ENCODE results near the gene RNF220.

GRCh38 chr1:44536357-44537209 is 131.5 kb downstream of the RNF220 start:
- TF ChIP-seq CTCF (IDR thresholded peaks at IDR 0.05) (no peak), KAT7 (CRISPR knock-in tag; IDR thresholded peaks at IDR 0.05; ENCODE audit: borderline replicate concordance) (no peak), ZNF138 (CRISPR knock-in tag; conservative IDR thresholded peaks at IDR 0.05) (no peak), ETV6 (CRISPR knock-in tag; IDR thresholded peaks at IDR 0.05) (no peak), IRF1 (CRISPR knock-in tag; IDR thresholded peaks at IDR 0.05) (no peak), JUN (CRISPR knock-in tag; IDR thresholded peaks at IDR 0.05) (no peak), CREM (CRISPR knock-in tag; IDR thresholded peaks at IDR 0.05) (no peak), GRHL2 (CRISPR knock-in tag; IDR thresholded peaks at IDR 0.05; ENCODE audit: insufficient replicate concordance, severe bottlenecking) (no peak), E2F4 (CRISPR knock-in tag; IDR thresholded peaks at IDR 0.05; ENCODE audit: borderline replicate concordance, low read depth) (no peak), ZBTB21 (CRISPR knock-in tag; IDR thresholded peaks at IDR 0.05; ENCODE audit: borderline replicate concordance) (no peak)
- TF ChIP-seq, protein P1, sequence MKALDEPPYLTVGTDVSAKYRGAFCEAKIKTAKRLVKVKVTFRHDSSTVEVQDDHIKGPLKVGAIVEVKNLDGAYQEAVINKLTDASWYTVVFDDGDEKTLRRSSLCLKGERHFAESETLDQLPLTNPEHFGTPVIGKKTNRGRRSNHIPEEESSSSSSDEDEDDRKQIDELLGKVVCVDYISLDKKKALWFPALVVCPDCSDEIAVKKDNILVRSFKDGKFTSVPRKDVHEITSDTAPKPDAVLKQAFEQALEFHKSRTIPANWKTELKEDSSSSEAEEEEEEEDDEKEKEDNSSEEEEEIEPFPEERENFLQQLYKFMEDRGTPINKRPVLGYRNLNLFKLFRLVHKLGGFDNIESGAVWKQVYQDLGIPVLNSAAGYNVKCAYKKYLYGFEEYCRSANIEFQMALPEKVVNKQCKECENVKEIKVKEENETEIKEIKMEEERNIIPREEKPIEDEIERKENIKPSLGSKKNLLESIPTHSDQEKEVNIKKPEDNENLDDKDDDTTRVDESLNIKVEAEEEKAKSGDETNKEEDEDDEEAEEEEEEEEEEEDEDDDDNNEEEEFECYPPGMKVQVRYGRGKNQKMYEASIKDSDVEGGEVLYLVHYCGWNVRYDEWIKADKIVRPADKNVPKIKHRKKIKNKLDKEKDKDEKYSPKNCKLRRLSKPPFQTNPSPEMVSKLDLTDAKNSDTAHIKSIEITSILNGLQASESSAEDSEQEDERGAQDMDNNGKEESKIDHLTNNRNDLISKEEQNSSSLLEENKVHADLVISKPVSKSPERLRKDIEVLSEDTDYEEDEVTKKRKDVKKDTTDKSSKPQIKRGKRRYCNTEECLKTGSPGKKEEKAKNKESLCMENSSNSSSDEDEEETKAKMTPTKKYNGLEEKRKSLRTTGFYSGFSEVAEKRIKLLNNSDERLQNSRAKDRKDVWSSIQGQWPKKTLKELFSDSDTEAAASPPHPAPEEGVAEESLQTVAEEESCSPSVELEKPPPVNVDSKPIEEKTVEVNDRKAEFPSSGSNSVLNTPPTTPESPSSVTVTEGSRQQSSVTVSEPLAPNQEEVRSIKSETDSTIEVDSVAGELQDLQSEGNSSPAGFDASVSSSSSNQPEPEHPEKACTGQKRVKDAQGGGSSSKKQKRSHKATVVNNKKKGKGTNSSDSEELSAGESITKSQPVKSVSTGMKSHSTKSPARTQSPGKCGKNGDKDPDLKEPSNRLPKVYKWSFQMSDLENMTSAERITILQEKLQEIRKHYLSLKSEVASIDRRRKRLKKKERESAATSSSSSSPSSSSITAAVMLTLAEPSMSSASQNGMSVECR (CRISPR knock-in tag; IDR thresholded peaks at IDR 0.05; ENCODE audit: borderline replicate concordance): no peak
- TF ChIP-seq, protein P2, sequence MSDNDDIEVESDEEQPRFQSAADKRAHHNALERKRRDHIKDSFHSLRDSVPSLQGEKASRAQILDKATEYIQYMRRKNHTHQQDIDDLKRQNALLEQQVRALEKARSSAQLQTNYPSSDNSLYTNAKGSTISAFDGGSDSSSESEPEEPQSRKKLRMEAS (CRISPR knock-in tag; IDR thresholded peaks at IDR 0.05): no peak

Measured in WTC11 (cell line).